Activated CD4-positive, CD25-positive, alpha-beta regulatory T cell treated with anti-CD3 and anti-CD28 coated beads, Interleukin-2, amount 50 U/mL, for 24 hours (primary cell): ENCODE data around the gene PHF21B.
A peak's percentile ranks its signal among the peaks of the same experiment; 100 is the strongest.
"Not testable (repeated sequence)": the region's sequence is repeated elsewhere in the genome, so short reads cannot be mapped to it uniquely, and the experiment has no call there.

Experiments used
- ATAC-seq, 2 donors: fragments of 150-1000 bp; cut with Tn5 transposase; one replicate each; pipeline ENCODE4 v1.10.0; 2021; ENCODE audit warnings: mild to moderate bottlenecking in 1 of 2, moderate library complexity in 1 of 2

The PHF21B gene

GRCh38 chr22:45009606-45010531 lies at the start of gene PHF21B:
Gene PHF21B (minus strand): TSS chr22:45010005. CDS start chr22:45009549, 456 bp downstream.
- ATAC-seq: peak in 1 of 2 donors; percentile 30

GRCh38 chr22:45059296-45059695 lies 49.5 kb upstream of the PHF21B start:
- ATAC-seq: no peak

DNA sequence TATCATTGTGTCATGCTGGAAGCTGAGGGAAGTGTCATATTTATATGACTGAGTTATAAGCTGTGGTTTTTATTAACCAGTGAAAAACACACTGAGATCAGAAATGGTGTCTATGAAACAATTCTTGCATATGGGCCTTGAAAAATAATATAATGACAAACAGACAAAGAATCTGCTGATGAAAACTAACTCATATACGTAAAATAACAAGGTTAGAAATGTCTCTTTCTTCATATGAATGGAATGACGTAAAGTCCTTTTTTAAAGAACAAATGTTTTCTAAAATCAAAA lies 48.8 kb upstream of the PHF21B start:
- ATAC-seq: no peak

DNA sequence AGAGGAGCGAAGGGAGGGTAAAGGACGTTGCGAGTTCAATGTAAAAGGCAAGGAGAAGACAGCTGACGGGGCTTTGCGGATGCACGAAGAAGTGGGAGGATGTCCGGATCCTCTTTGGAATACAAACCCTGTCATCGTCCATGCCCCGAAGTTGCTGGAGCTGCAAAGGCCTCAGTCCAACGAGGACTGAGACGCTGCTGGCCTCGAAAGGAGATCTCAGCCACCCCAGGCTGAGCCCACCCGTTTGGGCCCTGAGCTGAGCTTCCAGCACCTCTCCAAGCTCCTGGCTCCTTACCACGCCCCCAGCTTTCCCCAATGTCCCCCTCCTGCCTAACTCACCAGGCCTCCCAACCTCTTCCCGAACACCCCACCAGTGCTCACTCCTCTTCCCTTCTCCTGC lies 46.1 kb upstream of the PHF21B start:
- ATAC-seq: no peak

GRCh38 chr22:45053571-45053970 lies 43.8 kb upstream of the PHF21B start:
- ATAC-seq: no peak

- no peak for ATAC-seq
Measured at GRCh38 chr22:45053094-45053493, 43.3 kb upstream of the PHF21B start.

GRCh38 chr22:45052665-45053064 lies 42.9 kb upstream of the PHF21B start:
- ATAC-seq: not testable (repeated sequence)

GRCh38 chr22:45051946-45052345 lies 42.1 kb upstream of the PHF21B start:
- ATAC-seq: no peak

DNA sequence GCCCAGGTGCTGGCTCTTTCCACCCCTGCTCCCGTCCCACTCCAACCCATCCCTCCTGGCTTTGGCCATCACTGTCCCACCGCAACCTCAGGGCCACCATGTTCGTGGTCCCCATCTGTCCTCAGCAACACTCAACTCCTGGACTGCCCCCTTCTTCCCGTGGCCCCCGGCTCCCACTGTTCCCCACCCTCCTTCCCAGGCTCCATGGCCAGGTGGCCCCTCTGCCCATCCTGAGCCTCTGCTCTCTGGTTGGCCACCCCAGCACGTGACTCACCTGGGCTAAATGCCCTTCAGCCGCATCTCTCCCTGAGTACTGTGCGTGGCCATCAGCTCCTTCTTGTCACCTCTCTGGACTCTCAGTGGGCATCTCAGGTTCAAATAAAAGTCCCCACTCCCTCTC lies 41.6 kb upstream of the PHF21B start:
- no peak for ATAC-seq

- ATAC-seq: no peak
Measured at GRCh38 chr22:45047260-45047659, 37.5 kb upstream of the PHF21B start.

GRCh38 chr22:45045208-45045607 lies 35.4 kb upstream of the PHF21B start:
- no peak for ATAC-seq

DNA sequence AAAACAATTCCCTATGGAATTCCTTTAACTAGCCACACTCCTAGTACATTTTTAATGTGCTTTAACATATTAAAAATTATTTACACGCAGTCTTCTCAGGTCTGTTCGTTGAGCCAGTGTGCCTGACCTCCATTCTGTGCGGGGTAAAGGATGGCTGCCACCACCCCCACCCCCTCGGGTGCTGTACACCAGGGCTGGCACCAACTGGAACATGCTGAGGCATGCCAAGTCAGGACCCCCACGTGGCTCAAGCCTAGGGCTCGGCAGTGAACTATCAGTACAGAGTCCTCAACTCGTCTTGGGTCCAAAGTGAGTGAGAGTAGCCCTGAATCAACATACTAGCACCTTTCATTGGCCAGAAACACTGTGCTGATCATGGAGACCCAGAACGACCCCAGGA lies 32.5 kb upstream of the PHF21B start:
- no peak for ATAC-seq

- no peak for ATAC-seq
Measured at GRCh38 chr22:45039133-45039532, 29.3 kb upstream of the PHF21B start.

DNA sequence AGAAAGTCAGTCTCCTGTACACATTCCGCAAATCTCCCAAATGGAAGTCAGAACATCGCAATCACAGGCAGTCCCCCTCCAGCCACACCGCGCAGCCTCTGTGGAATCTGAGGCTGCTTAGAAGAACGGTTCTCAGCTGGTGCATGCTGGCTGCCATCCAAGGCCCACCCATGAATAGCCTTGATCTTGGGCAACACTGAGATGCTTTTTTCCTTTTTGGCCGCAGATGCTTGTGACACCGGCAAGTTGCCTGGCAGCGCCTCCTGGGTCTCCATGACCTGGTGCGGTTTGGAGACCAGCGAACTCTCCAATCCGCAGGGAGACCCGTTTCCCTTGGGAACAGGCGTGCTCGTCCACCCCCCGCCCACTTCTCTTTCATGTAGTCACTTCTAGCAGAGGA lies 26.3 kb upstream of the PHF21B start:
- no peak for ATAC-seq

DNA sequence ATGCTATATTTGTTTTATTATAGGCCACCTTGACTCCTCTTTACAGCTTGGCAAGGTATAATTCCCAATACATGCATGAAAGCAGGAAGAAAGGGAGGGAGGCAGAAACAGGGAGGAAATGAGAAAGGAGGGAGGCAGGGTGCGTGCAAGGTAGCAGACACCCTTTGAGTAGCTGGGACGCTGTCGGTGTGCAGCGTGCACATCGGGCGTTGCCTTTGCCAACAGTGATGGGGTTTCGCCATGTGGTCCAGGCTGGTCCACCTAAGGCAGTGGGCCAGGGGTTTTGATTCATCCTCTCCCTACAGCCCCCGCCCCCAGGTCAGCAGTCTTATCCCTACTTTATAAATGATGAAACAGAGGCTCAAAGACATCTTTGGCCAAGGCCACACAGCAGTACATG lies 25.0 kb upstream of the PHF21B start:
- no peak for ATAC-seq

DNA sequence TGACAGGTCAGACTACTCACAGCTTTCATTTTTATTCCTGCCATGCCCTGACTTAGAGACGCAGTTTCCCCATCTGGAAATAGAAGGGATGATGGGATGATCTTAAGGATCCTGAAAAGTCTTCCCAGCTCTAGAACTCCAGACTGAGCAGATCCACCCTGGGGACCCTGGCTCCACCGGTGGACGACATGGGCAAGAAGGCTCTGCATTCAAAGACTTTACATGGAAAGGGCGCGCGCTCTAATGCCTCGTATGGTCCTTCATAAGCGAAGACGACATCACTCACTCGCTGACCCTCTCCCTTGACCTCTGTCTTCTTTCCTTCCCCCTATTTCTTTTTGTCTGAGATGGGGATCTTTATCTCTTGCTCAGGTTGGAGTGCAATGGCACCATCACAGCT lies 24.4 kb upstream of the PHF21B start:
- ATAC-seq: no peak

GRCh38 chr22:45033136-45033535 lies 23.3 kb upstream of the PHF21B start:
- no peak for ATAC-seq

- ATAC-seq: no peak
Measured at GRCh38 chr22:45031629-45032403, 22.0 kb upstream of the PHF21B start.

- no peak for ATAC-seq
Measured at GRCh38 chr22:45029501-45029900, 19.7 kb upstream of the PHF21B start.

DNA sequence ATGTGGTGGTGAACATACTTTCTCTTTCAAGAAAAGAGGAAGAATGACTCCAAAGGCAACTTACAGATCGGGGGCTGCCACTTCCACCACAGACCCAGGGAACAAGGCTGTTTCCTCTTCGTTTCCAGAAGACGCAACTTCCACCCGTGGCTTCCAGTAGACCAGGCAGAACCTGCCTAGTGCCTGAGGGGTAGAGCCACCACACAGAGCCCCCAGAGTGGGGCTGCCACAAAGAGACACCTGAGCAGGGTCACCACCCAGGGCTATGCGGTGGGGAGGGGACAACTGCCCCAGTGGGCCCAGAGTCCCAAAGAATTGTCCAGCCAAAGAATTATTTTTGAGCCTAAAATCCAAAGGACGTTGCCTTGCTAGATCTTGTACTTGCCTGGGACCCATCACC lies 16.7 kb upstream of the PHF21B start:
- no peak for ATAC-seq

DNA sequence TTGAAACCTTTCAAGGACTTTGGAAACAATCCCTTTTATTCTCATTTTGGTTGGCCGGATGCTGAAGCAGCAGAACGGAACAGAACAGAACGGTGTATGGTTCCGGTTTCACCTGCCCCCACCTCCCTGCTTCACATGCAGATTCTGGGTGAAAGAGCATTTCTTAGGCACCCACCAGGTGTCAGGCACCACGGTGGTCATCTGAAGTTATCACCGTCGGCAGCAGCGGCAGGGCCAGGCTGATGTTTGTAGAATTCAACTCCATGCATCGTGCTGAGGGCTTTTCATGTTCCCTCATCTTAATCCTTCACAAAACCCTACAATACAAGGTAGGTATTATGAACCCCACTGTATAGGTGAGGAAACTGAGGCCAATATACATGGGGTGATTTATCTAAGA lies 13.6 kb upstream of the PHF21B start:
- no peak for ATAC-seq

GRCh38 chr22:45019861-45020655 lies 10.3 kb upstream of the PHF21B start:
- no peak for ATAC-seq

GRCh38 chr22:45014654-45015053 lies 4.8 kb upstream of the PHF21B start:
- ATAC-seq: no peak
